OCI-LY7 (cell line): ENCODE data around the gene CELF4. TPM values are rescaled to one million over a fixed set of nuclear protein-coding genes. Genes with fewer than 3 reads are reported as not detected.

ENCODE experiments used
- BruUV-seq: library from RNA; stranded (reverse); fragments of 400-500 nt; replicated peaks from 2 replicates; lab custom pipeline; 2021; lab: Mats Ljungman, UMichigan
- CTCF ChIA-PET: fragments of 300-600 bp; sonication (Branson Sonifier 250); formaldehyde crosslinking; loops from one replicate; lab custom pipeline; 2022; ENCODE audit warnings: antibody characterized with exemption; ENCODE audit not compliant: unreplicated experiment; lab: Charles Lee
- POLR2A ChIA-PET: fragments of 300-600 bp; sonication (Branson Sonifier 250); formaldehyde crosslinking; loops from one replicate; lab custom pipeline; 2022; ENCODE audit warnings: antibody characterized with exemption; lab: Charles Lee
- DNase-seq: peaks from one replicate; pipeline ENCODE4 v3.0.0-alpha.2; 2015; ENCODE audit warnings: low spot score
- H2AFZ ChIP-seq: fragments of 200-600 bp; sonication (generic), shearing (Covaris generic); 2 replicates; pipeline ENCODE4 v1.6.1; 2014; ENCODE audit warnings: mild to moderate bottlenecking, antibody characterized with exemption, low read length, moderate library complexity
- H3K27ac ChIP-seq: fragments of 200-600 bp; sonication (generic); 2 replicates; pipeline ENCODE4 v1.5.1; 2014; ENCODE audit warnings: mixed run types, low read depth, mild to moderate bottlenecking, moderate library complexity, low read length, inconsistent platforms; ENCODE audit not compliant: poor library complexity, severe bottlenecking
- H3K36me3 ChIP-seq: fragments of 200-600 bp; sonication (generic); 2 replicates; pipeline ENCODE4 v1.6.1; 2014; ENCODE audit warnings: mild to moderate bottlenecking, antibody characterized with exemption, low read length, moderate library complexity, mixed read lengths; ENCODE audit not compliant: insufficient read depth
- H3K4me1 ChIP-seq: fragments of 200-600 bp; sonication (generic); 2 replicates; pipeline ENCODE4 v1.5.1; 2014; ENCODE audit warnings: mild to moderate bottlenecking, low read length; ENCODE audit not compliant: insufficient read depth, poor library complexity, severe bottlenecking
- H3K4me2 ChIP-seq: fragments of 200-600 bp; sonication (generic); 2 replicates; pipeline ENCODE4 v1.6.1; 2014; ENCODE audit warnings: mild to moderate bottlenecking, low read length
- H3K4me3 ChIP-seq: fragments of 200-600 bp; sonication (generic); 2 replicates; pipeline ENCODE4 v1.5.1; 2014; ENCODE audit warnings: mild to moderate bottlenecking, low read depth, low read length; ENCODE audit not compliant: poor library complexity, severe bottlenecking
- H3K79me2 ChIP-seq: fragments of 200-600 bp; sonication (generic); 2 replicates; pipeline ENCODE4 v1.6.1; 2016; ENCODE audit warnings: low read depth, mild to moderate bottlenecking, low read length, moderate library complexity, mixed read lengths; ENCODE audit not compliant: insufficient read depth
- H3K9me2 ChIP-seq: fragments of 200-600 bp; sonication (generic); 2 replicates; pipeline ENCODE4 v1.6.1; 2016; ENCODE audit warnings: mild to moderate bottlenecking, low read length, mixed read lengths; ENCODE audit not compliant: insufficient read depth
- H3K9me3 ChIP-seq: fragments of 200-600 bp; sonication (generic); 2 replicates; pipeline ENCODE4 v1.6.1; 2014; ENCODE audit warnings: mild to moderate bottlenecking, mixed run types, low read length, mixed read lengths
- H4K20me1 ChIP-seq: fragments of 200-600 bp; sonication (generic); 2 replicates; pipeline ENCODE4 v1.6.1; 2014; ENCODE audit warnings: mild to moderate bottlenecking, antibody characterized with exemption, low read length, moderate library complexity, mixed read lengths; ENCODE audit not compliant: insufficient read depth
- EZH2phosphoT487 ChIP-seq: fragments of 200-600 bp; sonication (generic); IDR thresholded peaks from 2 replicates; pipeline ENCODE4 v1.6.1; 2018; ENCODE audit warnings: low read depth, borderline replicate concordance, mild to moderate bottlenecking, mixed run types, antibody characterized with exemption, low read length, moderate library complexity, mixed read lengths
- intact Hi-C: fragments of 100-400 bp; cut with micrococcal nuclease; formaldehyde crosslinking; loops from one replicate; pipeline ENCODE4 v1.10.0; 2022; ENCODE audit not compliant: unreplicated experiment
- total RNA-seq, 2 experiments: library from RNA; depleted of rRNA in 1 of 2; stranded (reverse); fragments of >200 nt in 1 of 2; shearing (Covaris generic) in 1 of 2; gene quantifications; 2 replicates each; pipeline ENCODE4 v1.2.3, GENCODE V29; 2014 to 2022
- TF ChIP-seq, protein P1 (sequence below): fragments of 200-600 bp; sonication (generic); conservative IDR thresholded peaks from 2 replicates; pipeline ENCODE4 v1.5.1; 2014; ENCODE audit warnings: mild to moderate bottlenecking, antibody characterized with exemption, low read length, moderate library complexity, mixed read lengths

CELF4 gene
- total RNA-seq, 2 experiments from 2014 or later: not detected

DNA sequence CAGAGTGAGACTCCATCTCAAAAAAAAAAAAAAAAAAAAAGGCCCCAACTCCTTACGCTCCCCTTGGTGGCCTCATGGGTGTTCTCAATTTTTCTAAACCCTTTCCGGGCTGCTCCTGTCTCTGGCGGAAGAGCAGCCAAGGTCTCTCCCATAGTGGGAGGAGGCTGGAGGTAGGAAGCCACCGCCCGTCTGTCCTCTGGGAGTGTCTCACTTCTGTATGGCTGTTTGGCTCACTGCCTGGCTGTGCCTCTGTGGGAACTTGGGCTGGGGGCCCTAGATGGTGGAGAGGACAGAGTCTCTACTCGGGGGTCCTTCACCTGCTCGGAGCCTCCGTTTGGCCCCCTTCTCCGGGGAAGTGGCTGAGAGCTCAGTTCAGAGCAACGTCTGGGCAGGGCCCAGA, 245.3 kb downstream of the CELF4 start:
- H3K9me3 ChIP-seq: no peaks in the 10 kb centered on the region
- H3K4me2 ChIP-seq: no peak overlapping the region
- H3K9me2 ChIP-seq: no peaks in the 10 kb centered on the region
- no peaks in the 10 kb centered on the region for H3K36me3 ChIP-seq
- no peak for TF ChIP-seq EZH2phosphoT487
- TF ChIP-seq, protein P1, sequence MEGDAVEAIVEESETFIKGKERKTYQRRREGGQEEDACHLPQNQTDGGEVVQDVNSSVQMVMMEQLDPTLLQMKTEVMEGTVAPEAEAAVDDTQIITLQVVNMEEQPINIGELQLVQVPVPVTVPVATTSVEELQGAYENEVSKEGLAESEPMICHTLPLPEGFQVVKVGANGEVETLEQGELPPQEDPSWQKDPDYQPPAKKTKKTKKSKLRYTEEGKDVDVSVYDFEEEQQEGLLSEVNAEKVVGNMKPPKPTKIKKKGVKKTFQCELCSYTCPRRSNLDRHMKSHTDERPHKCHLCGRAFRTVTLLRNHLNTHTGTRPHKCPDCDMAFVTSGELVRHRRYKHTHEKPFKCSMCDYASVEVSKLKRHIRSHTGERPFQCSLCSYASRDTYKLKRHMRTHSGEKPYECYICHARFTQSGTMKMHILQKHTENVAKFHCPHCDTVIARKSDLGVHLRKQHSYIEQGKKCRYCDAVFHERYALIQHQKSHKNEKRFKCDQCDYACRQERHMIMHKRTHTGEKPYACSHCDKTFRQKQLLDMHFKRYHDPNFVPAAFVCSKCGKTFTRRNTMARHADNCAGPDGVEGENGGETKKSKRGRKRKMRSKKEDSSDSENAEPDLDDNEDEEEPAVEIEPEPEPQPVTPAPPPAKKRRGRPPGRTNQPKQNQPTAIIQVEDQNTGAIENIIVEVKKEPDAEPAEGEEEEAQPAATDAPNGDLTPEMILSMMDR: no peak
- intact Hi-C loops: no loop called here
- no peak overlapping the region for H3K27ac ChIP-seq
- ChIA-PET CTCF (interaction anchor here (1.0 kb wide), 1 partner anchor 30 kb away, joined by 3 read pairs; no protein-coding TSS in a partner anchor), POLR2A (no interaction called here)
- DNase-seq: no peak
- no peak overlapping the region for H3K4me3 ChIP-seq
- H3K4me1 ChIP-seq: no peaks in the 10 kb centered on the region
- no peaks in the 10 kb centered on the region for H4K20me1 ChIP-seq
- no TSS peak for BruUV-seq
- H2AFZ ChIP-seq: no peak overlapping the region
- no peaks in the 10 kb centered on the region for H3K79me2 ChIP-seq

GRCh38 chr18:37318360-37319355, 246.9 kb downstream of the CELF4 start:
- intact Hi-C loops: no loop called here
- POLR2A ChIA-PET: no interaction called here

More at GRCh38 chr18:37318360-37319355, 246.9 kb downstream of the CELF4 start:
- DNase-seq: no peak
- Histone ChIP-seq H3K4me3 (no peak overlapping the region), H3K4me2 (no peak overlapping the region), H4K20me1 (no peaks in the 10 kb centered on the region), H2AFZ (no peak overlapping the region), H3K9me2 (no peaks in the 10 kb centered on the region), H3K27ac (no peak overlapping the region), H3K9me3 (no peaks in the 10 kb centered on the region), H3K4me1 (no peaks in the 10 kb centered on the region), H3K79me2 (no peaks in the 10 kb centered on the region), H3K36me3 (no peaks in the 10 kb centered on the region)
- CTCF ChIA-PET: no interaction called here
- TF ChIP-seq EZH2phosphoT487: no peak
- TF ChIP-seq, protein P1: no peak
- no TSS peak for BruUV-seq
